GM06990 (cell line): ENCODE data around the gene SIRT5.

Experiments
- DNase-seq: peaks from one replicate; pipeline ENCODE4 v3.0.0-alpha.2; 2011; ENCODE audit not compliant: insufficient read length; ENCODE audit errors: extremely low read depth
- H3K27me3 ChIP-seq: replicated peaks from 2 replicates; pipeline ENCODE4 v1.6.0; 2011; ENCODE audit warnings: low read length; ENCODE audit not compliant: control insufficient read depth, insufficient read depth
- H3K36me3 ChIP-seq: 2 replicates; pipeline ENCODE4 v1.5.1; 2011; ENCODE audit warnings: low read length; ENCODE audit not compliant: control insufficient read depth, insufficient read depth
- H3K4me3 ChIP-seq: replicated peaks from 2 replicates; pipeline ENCODE4 v1.5.1; 2011; ENCODE audit warnings: low read depth, mild to moderate bottlenecking, control low read depth, low read length
- TF ChIP-seq, protein P1 (sequence below): IDR thresholded peaks from 2 replicates; pipeline ENCODE4 v1.5.1; 2011; ENCODE audit warnings: low read length, control low read depth, mild to moderate bottlenecking, inconsistent platforms; ENCODE audit not compliant: insufficient read depth, poor library complexity, severe bottlenecking

SIRT5 gene

DNA sequence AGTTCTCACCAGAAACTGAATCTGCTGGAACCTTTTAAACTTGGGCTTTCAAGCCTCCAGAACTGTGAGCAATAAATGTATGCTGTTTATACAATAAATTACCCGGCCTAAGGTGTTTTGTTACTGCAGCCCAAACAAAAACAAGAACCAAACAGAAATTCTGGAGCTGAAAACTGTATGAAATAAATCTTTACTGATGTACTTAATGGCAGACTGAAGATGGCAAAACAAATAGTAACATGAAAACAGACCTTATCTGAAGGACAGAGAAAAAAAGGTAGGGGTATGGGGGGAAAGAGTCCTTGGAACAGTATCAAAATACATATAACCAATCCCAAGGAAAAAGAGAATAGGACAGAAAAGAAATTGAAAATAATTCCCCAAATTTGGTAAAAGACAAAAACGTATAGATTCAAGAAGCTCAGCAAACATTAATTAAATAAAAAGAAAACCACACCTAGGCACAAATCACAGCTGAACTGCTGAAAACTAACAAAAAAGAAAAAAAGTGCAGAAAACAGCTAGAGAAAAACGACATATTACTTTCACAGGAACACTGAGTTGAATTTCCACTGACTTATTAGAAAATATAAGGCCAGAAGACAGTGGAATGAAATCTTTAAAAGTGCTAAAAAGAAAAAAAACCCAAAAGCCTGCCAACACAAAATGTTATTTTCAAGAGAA, 88.4 kb downstream of the SIRT5 start:
- Histone ChIP-seq H3K27me3 (no peaks in the 10 kb centered on the region), H3K36me3 (no peaks in the 10 kb centered on the region), H3K4me3 (no peak overlapping the region)
- no peak for DNase-seq
- TF ChIP-seq, protein P1, sequence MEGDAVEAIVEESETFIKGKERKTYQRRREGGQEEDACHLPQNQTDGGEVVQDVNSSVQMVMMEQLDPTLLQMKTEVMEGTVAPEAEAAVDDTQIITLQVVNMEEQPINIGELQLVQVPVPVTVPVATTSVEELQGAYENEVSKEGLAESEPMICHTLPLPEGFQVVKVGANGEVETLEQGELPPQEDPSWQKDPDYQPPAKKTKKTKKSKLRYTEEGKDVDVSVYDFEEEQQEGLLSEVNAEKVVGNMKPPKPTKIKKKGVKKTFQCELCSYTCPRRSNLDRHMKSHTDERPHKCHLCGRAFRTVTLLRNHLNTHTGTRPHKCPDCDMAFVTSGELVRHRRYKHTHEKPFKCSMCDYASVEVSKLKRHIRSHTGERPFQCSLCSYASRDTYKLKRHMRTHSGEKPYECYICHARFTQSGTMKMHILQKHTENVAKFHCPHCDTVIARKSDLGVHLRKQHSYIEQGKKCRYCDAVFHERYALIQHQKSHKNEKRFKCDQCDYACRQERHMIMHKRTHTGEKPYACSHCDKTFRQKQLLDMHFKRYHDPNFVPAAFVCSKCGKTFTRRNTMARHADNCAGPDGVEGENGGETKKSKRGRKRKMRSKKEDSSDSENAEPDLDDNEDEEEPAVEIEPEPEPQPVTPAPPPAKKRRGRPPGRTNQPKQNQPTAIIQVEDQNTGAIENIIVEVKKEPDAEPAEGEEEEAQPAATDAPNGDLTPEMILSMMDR, result no peak

DNA sequence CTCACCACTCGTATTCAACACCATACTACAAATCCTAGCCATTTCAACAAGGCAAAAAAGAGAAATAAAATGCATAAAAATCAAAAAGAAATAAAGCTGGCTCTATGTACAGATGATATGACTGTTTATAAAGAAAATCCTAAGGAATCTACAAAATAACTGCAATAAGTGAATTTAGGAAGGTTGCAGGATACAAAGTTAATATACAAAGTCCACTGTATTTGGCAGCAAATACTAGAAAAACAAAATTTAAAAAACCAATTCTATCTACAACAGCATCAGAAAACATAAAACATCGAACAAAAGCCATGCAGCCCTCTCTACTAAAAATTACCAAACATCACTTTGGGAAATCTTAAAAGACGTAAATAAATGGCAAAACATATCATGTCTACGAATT, 89.6 kb downstream of the SIRT5 start:
- H3K36me3 ChIP-seq, result no peaks in the 10 kb centered on the region
- H3K27me3 ChIP-seq, result no peaks in the 10 kb centered on the region
- H3K4me3 ChIP-seq, result no peak overlapping the region
- TF ChIP-seq, protein P1, result no peak
- no peak for DNase-seq
